Measurements from ENCODE around the gene FHIT.

The FHIT gene

GRCh38 chr3:60752809-60753208 is 498.4 kb downstream of the FHIT start:
- DNase-seq, result no peak
- no peak overlapping the region for H3K4me3 Mint-ChIP-seq
- TF ChIP-seq, protein P1, sequence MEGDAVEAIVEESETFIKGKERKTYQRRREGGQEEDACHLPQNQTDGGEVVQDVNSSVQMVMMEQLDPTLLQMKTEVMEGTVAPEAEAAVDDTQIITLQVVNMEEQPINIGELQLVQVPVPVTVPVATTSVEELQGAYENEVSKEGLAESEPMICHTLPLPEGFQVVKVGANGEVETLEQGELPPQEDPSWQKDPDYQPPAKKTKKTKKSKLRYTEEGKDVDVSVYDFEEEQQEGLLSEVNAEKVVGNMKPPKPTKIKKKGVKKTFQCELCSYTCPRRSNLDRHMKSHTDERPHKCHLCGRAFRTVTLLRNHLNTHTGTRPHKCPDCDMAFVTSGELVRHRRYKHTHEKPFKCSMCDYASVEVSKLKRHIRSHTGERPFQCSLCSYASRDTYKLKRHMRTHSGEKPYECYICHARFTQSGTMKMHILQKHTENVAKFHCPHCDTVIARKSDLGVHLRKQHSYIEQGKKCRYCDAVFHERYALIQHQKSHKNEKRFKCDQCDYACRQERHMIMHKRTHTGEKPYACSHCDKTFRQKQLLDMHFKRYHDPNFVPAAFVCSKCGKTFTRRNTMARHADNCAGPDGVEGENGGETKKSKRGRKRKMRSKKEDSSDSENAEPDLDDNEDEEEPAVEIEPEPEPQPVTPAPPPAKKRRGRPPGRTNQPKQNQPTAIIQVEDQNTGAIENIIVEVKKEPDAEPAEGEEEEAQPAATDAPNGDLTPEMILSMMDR (IDR thresholded peaks at IDR 0.05), result no peak
- H3K9me3 Mint-ChIP-seq, result peaks cover 25% of the 10 kb centered on the region
- H3K4me1 Mint-ChIP-seq, result peaks cover 31% of the 10 kb centered on the region
- no peaks in the 10 kb centered on the region for H3K27me3 Mint-ChIP-seq (ENCODE audit: low read depth, poor library complexity)
- peaks cover 26% of the 10 kb centered on the region for H3K36me3 Mint-ChIP-seq (ENCODE audit: low read depth)
- peak overlapping the region; percentile 55 for H3K27ac Mint-ChIP-seq

- Mint-ChIP-seq H3K4me1 (peaks cover 43% of the 10 kb centered on the region), H3K9me3 (peaks cover 25% of the 10 kb centered on the region), H3K4me3 (no peak overlapping the region), H3K36me3 (ENCODE audit: low read depth) (peaks cover 26% of the 10 kb centered on the region), H3K27ac (no peak overlapping the region), H3K27me3 (ENCODE audit: low read depth, poor library complexity) (no peaks in the 10 kb centered on the region)
- TF ChIP-seq, protein P1 (IDR thresholded peaks at IDR 0.05), result no peak
- no peak for DNase-seq
Observed at GRCh38 chr3:60746695-60747416, 504.4 kb downstream of the FHIT start.

DNA sequence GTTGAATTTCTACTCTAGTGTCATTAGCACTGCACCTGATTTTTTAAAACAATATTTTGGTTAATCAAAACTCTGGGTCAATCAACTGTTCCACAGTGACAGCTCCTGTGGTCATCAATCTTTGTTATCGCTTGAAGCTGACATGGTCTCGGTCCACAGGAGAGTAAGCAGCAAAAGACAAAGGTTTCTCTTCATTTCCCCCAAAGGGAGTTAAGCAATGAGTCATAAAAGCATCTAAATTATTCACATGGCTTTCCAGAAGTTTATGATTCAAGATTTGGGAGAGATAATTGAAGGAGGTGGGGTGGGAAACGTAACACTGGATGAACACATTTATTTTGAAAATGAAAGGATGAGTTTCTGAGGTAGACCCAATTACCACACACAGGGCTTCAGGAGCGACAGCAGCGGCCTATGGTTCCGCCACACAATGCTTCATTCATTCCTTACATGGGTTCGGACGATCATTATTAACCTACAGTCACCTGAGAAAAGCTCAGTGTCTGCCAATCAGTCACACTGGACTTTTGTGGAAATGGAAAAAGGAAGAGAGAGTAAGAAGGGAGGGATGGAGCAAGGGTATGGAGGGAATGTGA is 505.1 kb downstream of the FHIT start:
- Mint-ChIP-seq H3K27ac (no peak overlapping the region), H3K4me1 (peaks cover 43% of the 10 kb centered on the region), H3K9me3 (peaks cover 21% of the 10 kb centered on the region), H3K36me3 (ENCODE audit: low read depth) (peaks cover 25% of the 10 kb centered on the region), H3K4me3 (no peak overlapping the region), H3K27me3 (ENCODE audit: low read depth, poor library complexity) (no peaks in the 10 kb centered on the region)
- TF ChIP-seq, protein P1 (IDR thresholded peaks at IDR 0.05), result no peak
- DNase-seq, result no peak

- Mint-ChIP-seq H3K27ac (peak overlapping the region; percentile 46), H3K4me3 (no peak overlapping the region), H3K9me3 (no peaks in the 10 kb centered on the region), H3K4me1 (peaks cover 43% of the 10 kb centered on the region), H3K27me3 (ENCODE audit: low read depth, poor library complexity) (no peaks in the 10 kb centered on the region), H3K36me3 (ENCODE audit: low read depth) (peaks cover under 1% of the 10 kb centered on the region)
- TF ChIP-seq, protein P1 (IDR thresholded peaks at IDR 0.05), result no peak
- peak; percentile 7 for DNase-seq
Observed at GRCh38 chr3:60743631-60744164, 507.6 kb downstream of the FHIT start.

DNA sequence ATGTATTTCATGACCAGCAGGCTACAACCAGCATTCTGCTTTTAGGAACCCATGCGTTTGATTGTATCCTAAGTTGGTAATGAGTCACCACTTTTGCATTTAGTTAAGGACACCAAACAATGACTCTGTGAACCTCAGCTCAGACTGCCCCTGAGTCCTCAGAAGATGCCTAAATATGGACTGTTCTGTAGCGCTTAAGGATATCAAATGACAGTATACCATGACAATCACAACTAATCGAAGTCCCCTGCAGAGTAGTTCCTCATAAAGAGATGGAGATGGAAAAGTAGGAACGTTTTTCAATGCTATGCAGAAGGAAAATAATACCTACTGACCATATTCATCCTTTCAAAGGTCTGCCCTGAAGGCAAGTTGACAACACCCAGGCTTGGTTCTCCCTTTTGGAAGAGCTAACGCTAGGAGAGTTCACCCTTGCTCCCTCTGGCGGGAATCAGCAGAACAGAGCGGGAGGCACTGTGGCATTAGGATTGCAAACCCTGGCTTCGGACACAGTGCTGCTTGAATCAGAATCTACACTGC is 508.6 kb downstream of the FHIT start:
- peaks cover 48% of the 10 kb centered on the region for H3K4me1 Mint-ChIP-seq
- H3K27me3 Mint-ChIP-seq (ENCODE audit: low read depth, poor library complexity), result peaks cover 3% of the 10 kb centered on the region
- H3K4me3 Mint-ChIP-seq, result no peak overlapping the region
- H3K36me3 Mint-ChIP-seq (ENCODE audit: low read depth), result no peaks in the 10 kb centered on the region
- peak; percentile 46 for DNase-seq
- H3K9me3 Mint-ChIP-seq, result no peaks in the 10 kb centered on the region
- TF ChIP-seq, protein P1 (IDR thresholded peaks at IDR 0.05), result peak; percentile 55
- H3K27ac Mint-ChIP-seq, result no peak overlapping the region
